ENCODE data around the gene LGALS7.
A peak's percentile ranks its signal among the peaks of the same experiment; 100 is the strongest.
"Not testable (repeated sequence)": the region's sequence is repeated elsewhere in the genome, so short reads cannot be mapped to it uniquely, and the experiment has no call there.

LGALS7 gene

GRCh38 chr19:38773469-38774177 lies at the start of gene LGALS7:
LGALS7 (minus strand) TSS chr19:38773517; CDS start chr19:38773492, 25 bp downstream.
- no peak within 1 kb of the TSS for H3K27ac Mint-ChIP-seq

GRCh38 chr19:38821230-38821825 lies 48.0 kb upstream of the LGALS7 start:
- H3K27me3 Mint-ChIP-seq, H3K9me3 Mint-ChIP-seq, DNase-seq, H3K4me3 Mint-ChIP-seq: not testable (repeated sequence)
- H3K27ac Mint-ChIP-seq: peak overlapping the region; percentile 22
- peaks cover 71% of the 10 kb centered on the region for H3K36me3 Mint-ChIP-seq (ENCODE audit: low read depth)
- peaks cover 10% of the 10 kb centered on the region for H3K4me1 Mint-ChIP-seq (ENCODE audit: low read depth)

More at GRCh38 chr19:38773469-38774177, at the start of gene LGALS7:
- Mint-ChIP-seq H3K36me3 (ENCODE audit: low read depth) (no peaks in the 10 kb centered on the region), H3K4me1 (ENCODE audit: low read depth) (peaks cover 8% of the 10 kb centered on the region), H3K9me3 (no peaks in the 10 kb centered on the region), H3K27me3 (no peaks in the 10 kb centered on the region), H3K4me3 (no peak within 1 kb of the TSS)
- no peak for DNase-seq

- Mint-ChIP-seq H3K27me3 (no peaks in the 10 kb centered on the region), H3K36me3 (ENCODE audit: low read depth) (peaks cover 70% of the 10 kb centered on the region), H3K4me3 (no peak overlapping the region)
These were observed 46.1 kb upstream of the LGALS7 start for GRCh38 chr19:38819231-38819920.

GRCh38 chr19:38817081-38817480 lies 43.8 kb upstream of the LGALS7 start:
- no peak overlapping the region for H3K27ac Mint-ChIP-seq

More at GRCh38 chr19:38819231-38819920, 46.1 kb upstream of the LGALS7 start:
- Mint-ChIP-seq H3K27ac (peak overlapping the region; percentile 22), H3K9me3 (no peaks in the 10 kb centered on the region), H3K4me1 (ENCODE audit: low read depth) (peaks cover 3% of the 10 kb centered on the region)
- DNase-seq: no peak

GRCh38 chr19:38816131-38816750 lies 42.9 kb upstream of the LGALS7 start:
- Mint-ChIP-seq H3K36me3 (ENCODE audit: low read depth) (peaks cover 43% of the 10 kb centered on the region), H3K9me3 (no peaks in the 10 kb centered on the region), H3K4me1 (ENCODE audit: low read depth) (peaks cover 3% of the 10 kb centered on the region), H3K27ac (peak overlapping the region; percentile 64), H3K4me3 (no peak overlapping the region), H3K27me3 (no peaks in the 10 kb centered on the region)
- DNase-seq: no peak

More at GRCh38 chr19:38817081-38817480, 43.8 kb upstream of the LGALS7 start:
- Mint-ChIP-seq H3K4me3 (no peak overlapping the region), H3K27me3 (no peaks in the 10 kb centered on the region), H3K4me1 (ENCODE audit: low read depth) (peaks cover 3% of the 10 kb centered on the region), H3K9me3 (no peaks in the 10 kb centered on the region), H3K36me3 (ENCODE audit: low read depth) (peaks cover 47% of the 10 kb centered on the region)
- DNase-seq: no peak

- no peaks in the 10 kb centered on the region for H3K9me3 Mint-ChIP-seq
- peaks cover 3% of the 10 kb centered on the region for H3K4me1 Mint-ChIP-seq (ENCODE audit: low read depth)
- no peaks in the 10 kb centered on the region for H3K27me3 Mint-ChIP-seq
- DNase-seq: no peak
- no peak overlapping the region for H3K4me3 Mint-ChIP-seq
- H3K27ac Mint-ChIP-seq: no peak overlapping the region
- H3K36me3 Mint-ChIP-seq (ENCODE audit: low read depth): peaks cover 35% of the 10 kb centered on the region
These were observed 42.0 kb upstream of the LGALS7 start for GRCh38 chr19:38815059-38816001.

GRCh38 chr19:38813932-38814331 lies 40.6 kb upstream of the LGALS7 start:
- not testable (repeated sequence) for H3K27ac Mint-ChIP-seq; DNase-seq; H3K4me1 Mint-ChIP-seq (ENCODE audit: low read depth); H3K9me3 Mint-ChIP-seq; H3K27me3 Mint-ChIP-seq; H3K4me3 Mint-ChIP-seq
- peaks cover 30% of the 10 kb centered on the region for H3K36me3 Mint-ChIP-seq (ENCODE audit: low read depth)

GRCh38 chr19:38813323-38813722 lies 40.0 kb upstream of the LGALS7 start:
- no peak overlapping the region for H3K4me3 Mint-ChIP-seq
- H3K27me3 Mint-ChIP-seq: no peaks in the 10 kb centered on the region
- no peaks in the 10 kb centered on the region for H3K4me1 Mint-ChIP-seq (ENCODE audit: low read depth)
- H3K9me3 Mint-ChIP-seq: no peaks in the 10 kb centered on the region
- H3K36me3 Mint-ChIP-seq (ENCODE audit: low read depth): peaks cover 30% of the 10 kb centered on the region
- H3K27ac Mint-ChIP-seq: no peak overlapping the region
- no peak for DNase-seq

GRCh38 chr19:38812841-38813320 lies 39.6 kb upstream of the LGALS7 start, which contains the start of gene LGALS4:
LGALS4 (minus strand) TSS chr19:38812945; CDS start chr19:38812886, 59 bp downstream.
- Mint-ChIP-seq H3K4me3 (no peak within 1 kb of the TSS), H3K9me3 (no peaks in the 10 kb centered on the region), H3K4me1 (ENCODE audit: low read depth) (no peaks in the 10 kb centered on the region), H3K27ac (peak within 1 kb of the TSS; percentile 27), H3K27me3 (no peaks in the 10 kb centered on the region), H3K36me3 (ENCODE audit: low read depth) (peaks cover 28% of the 10 kb centered on the region)
- no peak for DNase-seq

- H3K9me3 Mint-ChIP-seq: no peaks in the 10 kb centered on the region
- peak overlapping the region; percentile 27 for H3K27ac Mint-ChIP-seq
- H3K4me1 Mint-ChIP-seq (ENCODE audit: low read depth): no peaks in the 10 kb centered on the region
- no peak overlapping the region for H3K4me3 Mint-ChIP-seq
- no peak for DNase-seq
- H3K27me3 Mint-ChIP-seq: no peaks in the 10 kb centered on the region
- peaks cover 24% of the 10 kb centered on the region for H3K36me3 Mint-ChIP-seq (ENCODE audit: low read depth)
These were observed 38.9 kb upstream of the LGALS7 start for GRCh38 chr19:38812009-38812840.

- Mint-ChIP-seq H3K27me3 (no peaks in the 10 kb centered on the region), H3K4me1 (ENCODE audit: low read depth) (peaks cover 5% of the 10 kb centered on the region), H3K36me3 (ENCODE audit: low read depth) (peaks cover 1% of the 10 kb centered on the region), H3K9me3 (no peaks in the 10 kb centered on the region), H3K4me3 (no peak overlapping the region), H3K27ac (no peak overlapping the region)
- no peak for DNase-seq
These were observed 36.4 kb upstream of the LGALS7 start for GRCh38 chr19:38809592-38810252.

GRCh38 chr19:38808741-38809140 lies 35.4 kb upstream of the LGALS7 start:
- H3K9me3 Mint-ChIP-seq: no peaks in the 10 kb centered on the region
- DNase-seq: no peak
- no peak overlapping the region for H3K4me3 Mint-ChIP-seq
- no peaks in the 10 kb centered on the region for H3K27me3 Mint-ChIP-seq
- no peak overlapping the region for H3K27ac Mint-ChIP-seq
- peaks cover 5% of the 10 kb centered on the region for H3K4me1 Mint-ChIP-seq (ENCODE audit: low read depth)
- no peaks in the 10 kb centered on the region for H3K36me3 Mint-ChIP-seq (ENCODE audit: low read depth)
